Esophagus muscularis mucosa (tissue), 4 donors: ENCODE results near the gene C1GALT1C1L. TPM values are rescaled to one million over a fixed set of nuclear protein-coding genes. Genes with fewer than 3 reads are reported as not detected.

Experiments
- total RNA-seq, 4 donors: library from RNA; depleted of rRNA; stranded (reverse); fragments of >200 nt; gene quantifications; one replicate each; pipeline versions ENCODE4 v1.1.0 to v1.2.1, GENCODE V29; 2016

The C1GALT1C1L gene
- total RNA-seq, 4 donors from 2014 or later, result 0.52 to 0.83 (median 0.73) TPM

Other genes starting within 250 kb of the C1GALT1C1L start
- gene THADA, start 80.4 kb downstream of the C1GALT1C1L start, total RNA-seq, result 10 to 100 TPM; 17.2 to 28.7 (median 21.3) TPM
- 10 to 100 TPM; 20.3 to 32.4 (median 25.1) TPM for gene PLEKHH2, start 39.2 kb downstream of the C1GALT1C1L start, total RNA-seq
- gene DYNC2LI1, start 97.6 kb upstream of the C1GALT1C1L start, total RNA-seq, result 10 to 100 TPM; 15.6 to 19.1 (median 17.7) TPM
- gene ABCG5, start 162.4 kb upstream of the C1GALT1C1L start, total RNA-seq, result not detected
- not detected for gene ABCG8, start 162.5 kb upstream of the C1GALT1C1L start, total RNA-seq